Mucosa of rectum (tissue), 2 donors: ENCODE results near the gene LRRC10B.

ENCODE experiments used
- H3K27ac ChIP-seq, 2 donors: one replicate each; pipeline ENCODE4 v1.7.0; 2013; ENCODE audit warnings: inconsistent platforms in 2 of 2, low read depth in 2 of 2, low read length in 2 of 2
- H3K27me3 ChIP-seq, 2 donors: one replicate each; pipeline ENCODE4 v1.7.0; 2013; ENCODE audit warnings: low read length in 2 of 2; ENCODE audit not compliant: control insufficient read depth in 2 of 2, insufficient read depth in 2 of 2
- H3K36me3 ChIP-seq, 2 donors: one replicate each; pipeline ENCODE4 v1.7.0; 2013; ENCODE audit warnings: low read length in 2 of 2; ENCODE audit not compliant: control insufficient read depth in 2 of 2, insufficient read depth in 2 of 2
- H3K4me1 ChIP-seq, 2 donors: one replicate each; pipeline ENCODE4 v1.7.0; 2013; ENCODE audit warnings: low read length in 2 of 2, mild to moderate bottlenecking in 1 of 2; ENCODE audit not compliant: control insufficient read depth in 2 of 2, insufficient read depth in 2 of 2
- H3K4me3 ChIP-seq, 2 donors: one replicate each; pipeline ENCODE4 v1.7.0; 2013; ENCODE audit warnings: low read length in 2 of 2
- H3K9ac ChIP-seq, 2 donors: one replicate each; pipeline ENCODE4 v1.7.0; 2013; ENCODE audit warnings: low read length in 2 of 2, low read depth in 1 of 2, mild to moderate bottlenecking in 1 of 2
- H3K9me3 ChIP-seq, 2 donors: one replicate each; pipeline ENCODE4 v1.7.0; 2013; ENCODE audit warnings: low read length in 2 of 2; ENCODE audit not compliant: control insufficient read depth in 2 of 2
- donor health status: healthy.
- donor health status: Normal muscosa, but diverticular disease.

LRRC10B gene

DNA sequence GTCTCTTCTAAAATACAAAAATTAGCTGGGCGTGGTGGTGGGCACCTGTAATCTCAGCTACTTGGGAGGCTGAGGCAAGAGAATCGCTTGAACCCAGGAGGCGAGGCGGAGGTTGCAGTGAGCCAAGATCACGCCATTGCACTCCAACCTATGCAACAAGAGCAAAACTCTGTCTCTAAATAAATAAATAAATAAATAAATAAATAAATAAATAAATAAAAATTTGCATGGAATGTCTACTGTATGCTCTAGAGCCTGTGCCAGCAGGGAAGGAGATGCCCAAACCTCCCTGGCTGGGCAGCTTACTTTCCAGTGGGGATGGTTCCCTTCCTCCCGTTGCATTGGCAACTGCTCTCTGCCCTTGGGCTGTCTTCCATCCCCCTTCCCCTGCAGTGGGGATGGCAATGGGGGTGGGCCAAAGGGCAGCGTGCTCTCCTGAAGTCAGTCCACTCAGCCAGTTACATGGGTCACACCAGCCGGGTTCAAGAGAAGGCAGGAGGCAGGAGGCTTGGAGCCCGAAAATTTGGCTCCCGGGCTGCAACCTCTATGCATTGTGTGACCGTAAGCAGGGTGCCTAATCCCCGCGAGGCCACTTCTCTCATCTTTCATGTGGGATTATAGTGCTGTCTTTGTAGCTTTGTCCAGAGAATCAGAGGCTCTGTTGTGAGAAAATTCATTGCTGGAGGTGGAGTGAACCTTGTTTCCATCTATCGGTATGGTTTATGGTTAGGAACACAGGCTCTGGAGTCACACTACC is 1.4 kb upstream of the LRRC10B start:
- Histone ChIP-seq H3K27ac (no peak overlapping the region), H3K4me1 (peaks cover 13 to 17% of the 10 kb centered on the region in 2 donors), H3K36me3 (no peaks in the 10 kb centered on the region), H3K9me3 (no peaks in the 10 kb centered on the region), H3K9ac (no peak overlapping the region), H3K4me3 (no peak overlapping the region), H3K27me3 (peaks cover 11 to 16% of the 10 kb centered on the region in 2 donors)

- Histone ChIP-seq H3K9me3 (no peaks in the 10 kb centered on the region), H3K27me3 (peaks cover 11 to 16% of the 10 kb centered on the region in 2 donors), H3K36me3 (no peaks in the 10 kb centered on the region), H3K9ac (peak overlapping the region in 1 of 2 donors; percentile 36), H3K4me3 (peak overlapping the region; percentile 38 to 41), H3K4me1 (peaks cover 16 to 24% of the 10 kb centered on the region in 2 donors), H3K27ac (peak overlapping the region; percentile 38 to 49)
These were observed 787 bp downstream of the LRRC10B start for GRCh38 chr11:61509043-61510029.

- H3K4me1 ChIP-seq, result peaks cover 16 to 24% of the 10 kb centered on the region in 2 donors
- no peaks in the 10 kb centered on the region for H3K36me3 ChIP-seq
- no peak overlapping the region for H3K9ac ChIP-seq
- H3K9me3 ChIP-seq, result no peaks in the 10 kb centered on the region
- peaks cover 11 to 14% of the 10 kb centered on the region in 2 donors for H3K27me3 ChIP-seq
- peak overlapping the region in 1 of 2 donors; percentile 38 for H3K27ac ChIP-seq
- H3K4me3 ChIP-seq, result no peak overlapping the region
These were observed 1.8 kb downstream of the LRRC10B start for GRCh38 chr11:61510166-61510919.

DNA sequence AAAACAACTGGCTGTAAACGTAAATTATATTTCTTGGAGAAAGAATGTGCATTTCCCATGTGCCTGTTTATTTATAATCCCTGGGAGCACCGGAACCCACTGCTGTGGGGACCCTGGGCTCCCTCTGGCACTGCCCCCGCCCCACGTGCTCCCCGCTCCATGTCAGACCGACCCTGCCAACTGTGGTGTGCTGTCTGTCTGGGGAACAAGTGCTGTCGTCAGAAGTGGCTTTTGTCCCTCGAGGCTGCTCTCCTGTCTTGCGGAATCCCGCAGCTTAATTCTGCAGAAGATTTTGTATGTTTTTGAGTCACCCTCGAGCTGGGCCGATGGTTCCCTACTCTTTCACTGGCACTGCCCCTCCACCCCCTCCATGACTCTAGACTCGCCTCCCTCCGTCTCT is 2.4 kb downstream of the LRRC10B start:
- H3K36me3 ChIP-seq, result no peaks in the 10 kb centered on the region
- H3K9ac ChIP-seq, result no peak overlapping the region
- H3K4me3 ChIP-seq, result no peak overlapping the region
- H3K27ac ChIP-seq, result no peak overlapping the region
- H3K27me3 ChIP-seq, result peaks cover 11 to 14% of the 10 kb centered on the region in 2 donors
- H3K4me1 ChIP-seq, result peaks cover 16 to 24% of the 10 kb centered on the region in 2 donors
- no peaks in the 10 kb centered on the region for H3K9me3 ChIP-seq

DNA sequence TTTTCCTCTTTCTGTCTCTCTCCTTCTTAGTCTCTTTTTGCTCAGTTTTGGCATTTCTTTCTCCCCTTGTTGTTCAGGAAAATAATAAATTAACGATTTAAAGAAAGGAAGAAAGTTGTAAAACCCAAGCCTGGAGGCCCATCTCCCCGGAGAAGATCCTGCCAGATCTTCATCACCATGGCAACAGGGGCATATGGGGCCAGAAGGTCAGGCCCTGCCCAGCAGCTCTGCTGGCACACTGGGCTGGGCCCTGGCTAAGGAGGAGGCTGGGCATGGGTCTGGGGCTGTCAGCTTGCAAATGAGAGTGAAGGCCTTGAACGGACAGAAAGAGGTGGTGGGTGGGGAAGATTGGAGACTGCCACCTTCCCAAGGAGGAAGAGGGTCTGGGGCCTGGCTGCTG is 2.8 kb downstream of the LRRC10B start:
- Histone ChIP-seq H3K4me1 (peaks cover 16 to 24% of the 10 kb centered on the region in 2 donors), H3K4me3 (no peak overlapping the region), H3K9ac (no peak overlapping the region), H3K27me3 (peaks cover 11 to 14% of the 10 kb centered on the region in 2 donors), H3K27ac (no peak overlapping the region), H3K36me3 (no peaks in the 10 kb centered on the region), H3K9me3 (no peaks in the 10 kb centered on the region)

DNA sequence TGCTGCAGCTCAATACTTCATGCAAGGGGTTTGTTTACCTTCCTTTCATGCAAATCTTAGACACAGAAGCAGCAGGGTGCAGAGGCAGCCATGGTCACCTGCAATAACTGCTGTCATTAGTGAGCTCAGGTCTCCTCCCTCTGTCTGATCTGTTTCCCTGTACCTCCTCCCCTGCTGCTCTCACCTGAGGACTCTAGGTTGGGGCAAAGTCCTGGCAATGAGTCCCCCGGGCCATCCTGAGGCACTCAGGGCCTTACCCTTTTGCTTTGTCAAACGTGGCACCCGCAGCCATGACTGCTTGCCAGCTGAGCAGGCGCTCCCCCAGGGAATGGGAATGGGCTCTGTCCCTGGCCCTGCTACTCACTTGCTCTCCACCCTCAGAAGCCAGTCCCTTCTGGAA is 3.9 kb downstream of the LRRC10B start:
- Histone ChIP-seq H3K27me3 (peaks cover 8 to 10% of the 10 kb centered on the region in 2 donors), H3K4me1 (peaks cover 20 to 24% of the 10 kb centered on the region in 2 donors), H3K36me3 (no peaks in the 10 kb centered on the region), H3K4me3 (no peak overlapping the region), H3K9ac (peak overlapping the region in 1 of 2 donors; percentile 24), H3K27ac (peak overlapping the region in 1 of 2 donors; percentile 23), H3K9me3 (no peaks in the 10 kb centered on the region)

DNA sequence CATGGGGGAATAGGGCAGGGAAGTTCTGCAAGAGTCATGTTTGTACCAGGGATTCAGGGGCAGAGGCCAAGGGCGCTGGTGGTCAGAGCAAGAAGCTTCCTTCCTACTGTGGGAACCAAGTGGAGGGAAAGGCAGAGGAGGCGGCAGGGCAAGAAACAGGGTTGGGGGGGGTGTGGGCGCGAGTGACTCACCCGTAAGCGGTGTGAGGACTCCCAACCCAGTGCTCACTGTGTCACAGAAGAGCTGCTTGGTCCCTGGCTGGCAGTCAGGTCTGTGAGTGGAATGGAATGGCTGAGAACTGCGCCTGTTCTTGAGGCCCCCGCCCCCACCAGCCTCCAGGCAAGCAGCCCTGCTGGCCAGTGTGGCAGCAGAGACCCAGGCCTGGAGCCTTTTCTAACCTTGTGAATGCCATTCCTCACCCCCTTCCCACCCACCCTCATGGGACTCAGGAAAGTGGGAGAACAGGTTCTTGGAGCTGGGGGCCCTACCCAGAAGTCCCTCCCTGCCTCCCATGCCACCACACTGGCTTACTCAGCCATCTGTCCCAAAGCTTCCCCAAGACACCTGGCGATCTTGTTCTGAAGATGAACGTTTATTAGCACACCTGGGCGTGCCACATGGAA is 4.7 kb downstream of the LRRC10B start:
- H3K36me3 ChIP-seq, result no peaks in the 10 kb centered on the region
- H3K27ac ChIP-seq, result peak overlapping the region in 1 of 2 donors; percentile 23
- peaks cover 0 to 2% of the 10 kb centered on the region in 2 donors for H3K27me3 ChIP-seq
- H3K9me3 ChIP-seq, result no peaks in the 10 kb centered on the region
- peaks cover 14 to 18% of the 10 kb centered on the region in 2 donors for H3K4me1 ChIP-seq
- H3K4me3 ChIP-seq, result no peak overlapping the region
- peak overlapping the region in 1 of 2 donors; percentile 24 for H3K9ac ChIP-seq

GRCh38 chr11:61514050-61514917 is 5.7 kb downstream of the LRRC10B start:
- H3K4me1 ChIP-seq, result peaks cover 9 to 13% of the 10 kb centered on the region in 2 donors
- H3K27me3 ChIP-seq, result peaks cover 0 to 2% of the 10 kb centered on the region in 2 donors
- H3K9ac ChIP-seq, result no peak overlapping the region
- H3K9me3 ChIP-seq, result no peaks in the 10 kb centered on the region
- no peak overlapping the region for H3K4me3 ChIP-seq
- H3K36me3 ChIP-seq, result no peaks in the 10 kb centered on the region
- no peak overlapping the region for H3K27ac ChIP-seq

GRCh38 chr11:61515686-61516085 is 7.1 kb downstream of the LRRC10B start:
- Histone ChIP-seq H3K27me3 (peaks cover 0 to 2% of the 10 kb centered on the region in 2 donors), H3K27ac (no peak overlapping the region), H3K9ac (no peak overlapping the region), H3K9me3 (no peaks in the 10 kb centered on the region), H3K4me3 (no peak overlapping the region), H3K36me3 (no peaks in the 10 kb centered on the region), H3K4me1 (peaks cover 7 to 8% of the 10 kb centered on the region in 2 donors)
